IPS-15b (cell line): ENCODE data around the gene RARB.

Experiments
- H3K27me3 ChIP-seq: one replicate; pipeline ENCODE4 v1.6.1; 2013; ENCODE audit warnings: low read length; ENCODE audit not compliant: control insufficient read depth, insufficient read depth
- H3K36me3 ChIP-seq: one replicate; pipeline ENCODE4 v1.6.1; 2013; ENCODE audit warnings: low read length; ENCODE audit not compliant: control insufficient read depth, insufficient read depth
- H3K4me1 ChIP-seq: one replicate; pipeline ENCODE4 v1.6.1; 2013; ENCODE audit warnings: mild to moderate bottlenecking, low read length; ENCODE audit not compliant: control insufficient read depth, insufficient read depth
- H3K4me3 ChIP-seq: one replicate; pipeline ENCODE4 v1.5.1; 2013; ENCODE audit warnings: low read depth, low read length
- H3K9ac ChIP-seq: one replicate; pipeline ENCODE4 v1.6.1; 2013; ENCODE audit warnings: low read depth, mild to moderate bottlenecking, low read length
- H3K9me3 ChIP-seq: one replicate; pipeline ENCODE4 v1.6.1; 2013; ENCODE audit warnings: mild to moderate bottlenecking, low read length; ENCODE audit not compliant: control insufficient read depth, insufficient read depth

The RARB gene

GRCh38 chr3:25478964-25479726 is 51.1 kb downstream of the RARB start:
- no peaks in the 10 kb centered on the region for H3K4me1 ChIP-seq
- no peak overlapping the region for H3K4me3 ChIP-seq
- no peaks in the 10 kb centered on the region for H3K27me3 ChIP-seq
- no peaks in the 10 kb centered on the region for H3K9me3 ChIP-seq
- no peak overlapping the region for H3K9ac ChIP-seq
- H3K36me3 ChIP-seq, result no peaks in the 10 kb centered on the region

- Histone ChIP-seq H3K9me3 (no peaks in the 10 kb centered on the region), H3K9ac (no peak overlapping the region), H3K4me1 (no peaks in the 10 kb centered on the region), H3K4me3 (no peak overlapping the region), H3K27me3 (no peaks in the 10 kb centered on the region), H3K36me3 (no peaks in the 10 kb centered on the region)
These were observed 51.6 kb downstream of the RARB start for GRCh38 chr3:25479727-25480010.

- Histone ChIP-seq H3K4me1 (no peaks in the 10 kb centered on the region), H3K9ac (no peak overlapping the region), H3K9me3 (no peaks in the 10 kb centered on the region), H3K27me3 (no peaks in the 10 kb centered on the region), H3K36me3 (no peaks in the 10 kb centered on the region), H3K4me3 (no peak overlapping the region)
These were observed 52.7 kb downstream of the RARB start for GRCh38 chr3:25480811-25481210.

GRCh38 chr3:25481386-25481785 is 53.3 kb downstream of the RARB start:
- Histone ChIP-seq H3K9ac (no peak overlapping the region), H3K4me3 (no peak overlapping the region), H3K9me3 (no peaks in the 10 kb centered on the region), H3K27me3 (no peaks in the 10 kb centered on the region), H3K36me3 (no peaks in the 10 kb centered on the region), H3K4me1 (no peaks in the 10 kb centered on the region)

GRCh38 chr3:25483456-25483855 is 55.4 kb downstream of the RARB start:
- Histone ChIP-seq H3K9me3 (no peaks in the 10 kb centered on the region), H3K36me3 (no peaks in the 10 kb centered on the region), H3K4me1 (no peaks in the 10 kb centered on the region), H3K27me3 (no peaks in the 10 kb centered on the region), H3K4me3 (no peak overlapping the region), H3K9ac (no peak overlapping the region)

GRCh38 chr3:25485673-25486072 is 57.6 kb downstream of the RARB start:
- H3K4me1 ChIP-seq, result no peaks in the 10 kb centered on the region

GRCh38 chr3:25486932-25487331 is 58.9 kb downstream of the RARB start:
- no peaks in the 10 kb centered on the region for H3K4me1 ChIP-seq
- no peaks in the 10 kb centered on the region for H3K9me3 ChIP-seq
- no peaks in the 10 kb centered on the region for H3K27me3 ChIP-seq
- no peaks in the 10 kb centered on the region for H3K36me3 ChIP-seq
- no peak overlapping the region for H3K4me3 ChIP-seq
- no peak overlapping the region for H3K9ac ChIP-seq

More at GRCh38 chr3:25485673-25486072, 57.6 kb downstream of the RARB start:
- Histone ChIP-seq H3K27me3 (no peaks in the 10 kb centered on the region), H3K36me3 (no peaks in the 10 kb centered on the region), H3K9ac (no peak overlapping the region), H3K9me3 (no peaks in the 10 kb centered on the region), H3K4me3 (no peak overlapping the region)

GRCh38 chr3:25489858-25490593 is 62.0 kb downstream of the RARB start:
- no peaks in the 10 kb centered on the region for H3K27me3 ChIP-seq
- no peak overlapping the region for H3K4me3 ChIP-seq
- H3K4me1 ChIP-seq, result no peaks in the 10 kb centered on the region
- no peaks in the 10 kb centered on the region for H3K36me3 ChIP-seq
- H3K9me3 ChIP-seq, result no peaks in the 10 kb centered on the region
- H3K9ac ChIP-seq, result no peak overlapping the region

GRCh38 chr3:25493246-25493645 is 65.2 kb downstream of the RARB start:
- Histone ChIP-seq H3K36me3 (no peaks in the 10 kb centered on the region), H3K4me1 (no peaks in the 10 kb centered on the region), H3K9me3 (no peaks in the 10 kb centered on the region), H3K9ac (no peak overlapping the region), H3K27me3 (no peaks in the 10 kb centered on the region), H3K4me3 (no peak overlapping the region)

GRCh38 chr3:25493786-25494185 is 65.7 kb downstream of the RARB start:
- Histone ChIP-seq H3K9ac (no peak overlapping the region), H3K9me3 (no peaks in the 10 kb centered on the region), H3K4me3 (no peak overlapping the region), H3K27me3 (no peaks in the 10 kb centered on the region), H3K4me1 (no peaks in the 10 kb centered on the region), H3K36me3 (no peaks in the 10 kb centered on the region)

GRCh38 chr3:25495304-25495703 is 67.2 kb downstream of the RARB start:
- no peak overlapping the region for H3K9ac ChIP-seq
- H3K27me3 ChIP-seq, result no peaks in the 10 kb centered on the region
- H3K4me3 ChIP-seq, result no peak overlapping the region
- no peaks in the 10 kb centered on the region for H3K36me3 ChIP-seq
- no peaks in the 10 kb centered on the region for H3K4me1 ChIP-seq
- H3K9me3 ChIP-seq, result no peaks in the 10 kb centered on the region

GRCh38 chr3:25495726-25496253 is 67.7 kb downstream of the RARB start:
- Histone ChIP-seq H3K27me3 (no peaks in the 10 kb centered on the region), H3K4me3 (no peak overlapping the region), H3K9me3 (no peaks in the 10 kb centered on the region), H3K36me3 (no peaks in the 10 kb centered on the region), H3K4me1 (no peaks in the 10 kb centered on the region), H3K9ac (no peak overlapping the region)
